Liver (tissue), 9 donors: ENCODE data around the gene SFMBT2. TPM values are rescaled to one million over a fixed set of nuclear protein-coding genes. Genes with fewer than 3 reads are reported as not detected.

Experiments
- DNase-seq: peaks from one replicate; pipeline ENCODE4 v3.0.0-alpha.2; 2017; ENCODE audit warnings: low spot score
- H3K27ac ChIP-seq, 2 donors: one replicate each; pipeline ENCODE4 v1.7.0; 2013; ENCODE audit warnings: inconsistent platforms in 2 of 2, low read length in 2 of 2, control low read depth in 1 of 2, low read depth in 1 of 2, mild to moderate bottlenecking in 1 of 2
- H3K27me3 ChIP-seq, 4 donors: one replicate each; pipeline versions ENCODE4 v1.6.1 to v1.7.0; 2013; ENCODE audit warnings: low read length in 3 of 4, inconsistent platforms in 1 of 4, mild to moderate bottlenecking in 1 of 4, moderate library complexity in 1 of 4; ENCODE audit not compliant: control insufficient read depth in 4 of 4, insufficient read depth in 4 of 4
- H3K36me3 ChIP-seq, 4 donors: one replicate each; pipeline versions ENCODE4 v1.6.1 to v1.7.0; 2013; ENCODE audit warnings: low read length in 3 of 4, mild to moderate bottlenecking in 3 of 4, low read depth in 1 of 4, moderate library complexity in 1 of 4; ENCODE audit not compliant: control insufficient read depth in 4 of 4, insufficient read depth in 3 of 4
- H3K4me1 ChIP-seq, 4 donors: one replicate each; pipeline versions ENCODE4 v1.6.1 to v1.7.0; 2013; ENCODE audit warnings: low read length in 3 of 4, mild to moderate bottlenecking in 3 of 4, moderate library complexity in 1 of 4; ENCODE audit not compliant: control insufficient read depth in 4 of 4, insufficient read depth in 4 of 4
- H3K4me3 ChIP-seq, 3 donors: one replicate each; pipeline versions ENCODE4 v1.6.1 to v1.7.0; 2013; ENCODE audit warnings: low read length in 3 of 3, control low read depth in 1 of 3, low read depth in 1 of 3, mild to moderate bottlenecking in 1 of 3
- H3K9ac ChIP-seq, 2 donors: one replicate each; pipeline ENCODE4 v1.7.0; 2013; ENCODE audit warnings: low read length in 2 of 2, mild to moderate bottlenecking in 2 of 2, moderate library complexity in 2 of 2, control low read depth in 1 of 2, low read depth in 1 of 2
- H3K9me3 ChIP-seq, 4 donors: one replicate each; pipeline versions ENCODE4 v1.6.1 to v1.7.0; 2013; ENCODE audit warnings: low read length in 3 of 4; ENCODE audit not compliant: control insufficient read depth in 4 of 4
- CTCF ChIP-seq: fragments of 150-350 bp; IDR thresholded peaks from 2 replicates; pipeline ENCODE4 v1.5.1; 2017; ENCODE audit warnings: improper control_type of control experiment, low read depth, low read length; ENCODE audit not compliant: missing input control
- EGR1 ChIP-seq, 2 donors: IDR thresholded peaks; 2 replicates each; pipeline ENCODE4 v1.6.1; 2016 to 2018; ENCODE audit warnings: antibody characterized with exemption in 2 of 2, low read depth in 2 of 2
- JUND ChIP-seq, 2 donors: IDR thresholded peaks; 2 replicates each; pipeline ENCODE4 v1.6.1; 2016; ENCODE audit warnings: antibody characterized with exemption in 2 of 2
- NR2F2 ChIP-seq: IDR thresholded peaks from 2 replicates; pipeline ENCODE4 v1.6.1; 2016; ENCODE audit warnings: antibody characterized with exemption
- RXRA ChIP-seq, 2 donors: IDR thresholded peaks; 2 replicates each; pipeline ENCODE4 v1.6.1; 2017 to 2018; ENCODE audit warnings: antibody characterized with exemption in 2 of 2, mild to moderate bottlenecking in 1 of 2
- SP1 ChIP-seq: IDR thresholded peaks from 2 replicates; pipeline ENCODE4 v1.6.1; 2018; ENCODE audit warnings: antibody characterized with exemption, mild to moderate bottlenecking
- YY1 ChIP-seq: IDR thresholded peaks from 2 replicates; pipeline ENCODE4 v1.6.1; 2016; ENCODE audit warnings: antibody characterized with exemption, mild to moderate bottlenecking
- WGBS: extraction: QIAGEN DNeasy Blood & Tissue Kit; methylation state at CpG from one replicate; pipeline ENCODE4 v1.1.7; 2013; 5-methylcytosine and 5-hydroxymethylcytosine counted together
- polyA plus RNA-seq, 2 donors: library from polyadenylated mRNA; stranded (reverse) in 1 of 2; unstranded in 1 of 2; fragments of 200-250 nt in 1 of 2; fragments of >200 nt in 1 of 2; fragmentation: Nextera tagmentation in 1 of 2; extraction: Ambion mirVana in 1 of 2; gene quantifications; one replicate each; pipeline versions ENCODE4 v1.2.1 to v1.2.3, GENCODE V29; 2013 to 2015
- total RNA-seq, 2 donors: library from RNA; depleted of rRNA; stranded (reverse); fragments of >200 nt; gene quantifications; one replicate each; pipeline ENCODE4 v1.2.3, GENCODE V29; 2014
- TF ChIP-seq, protein P1 (sequence below): IDR thresholded peaks from 2 replicates; pipeline ENCODE4 v1.6.1; 2016; ENCODE audit warnings: antibody characterized with exemption, mild to moderate bottlenecking
- TF ChIP-seq, protein P2 (sequence below): IDR thresholded peaks from 2 replicates; pipeline ENCODE4 v1.6.1; 2016; ENCODE audit warnings: antibody characterized with exemption
- donor health status: healthy.
- donor health status: healthy.
- donor health status: healthy.
- donor health status: healthy.
- donor health status: healthy.

Gene SFMBT2
- total and polyA plus RNA-seq, 4 donors, result 0.46 to 2.8 (median 1.5) TPM

DNA sequence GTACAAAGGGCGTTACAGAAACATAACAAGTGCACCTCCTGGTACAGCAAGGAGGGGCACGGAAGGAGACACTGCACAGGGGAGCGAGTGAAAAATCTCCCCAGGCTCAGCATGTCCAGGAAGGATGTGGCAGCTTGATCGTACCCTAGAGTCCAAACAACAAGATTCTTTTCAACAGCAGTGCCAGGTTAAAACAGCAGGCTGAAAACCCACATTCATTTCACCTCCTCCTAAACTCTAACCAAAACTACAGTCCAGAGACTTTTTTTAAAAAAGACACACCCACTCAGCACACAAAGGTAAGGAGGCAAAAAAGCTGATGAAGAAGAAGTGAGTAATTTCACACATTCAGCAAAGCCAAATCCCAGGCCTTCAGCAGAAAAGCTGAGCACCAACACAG, 138.8 kb downstream of the SFMBT2 start (continued):
- TF ChIP-seq CTCF, result no peak
- no peak for TF ChIP-seq NR2F2
- TF ChIP-seq YY1, result no peak
- TF ChIP-seq RXRA (IDR thresholded peaks at IDR 0.05), result no peak
- TF ChIP-seq, protein P1, sequence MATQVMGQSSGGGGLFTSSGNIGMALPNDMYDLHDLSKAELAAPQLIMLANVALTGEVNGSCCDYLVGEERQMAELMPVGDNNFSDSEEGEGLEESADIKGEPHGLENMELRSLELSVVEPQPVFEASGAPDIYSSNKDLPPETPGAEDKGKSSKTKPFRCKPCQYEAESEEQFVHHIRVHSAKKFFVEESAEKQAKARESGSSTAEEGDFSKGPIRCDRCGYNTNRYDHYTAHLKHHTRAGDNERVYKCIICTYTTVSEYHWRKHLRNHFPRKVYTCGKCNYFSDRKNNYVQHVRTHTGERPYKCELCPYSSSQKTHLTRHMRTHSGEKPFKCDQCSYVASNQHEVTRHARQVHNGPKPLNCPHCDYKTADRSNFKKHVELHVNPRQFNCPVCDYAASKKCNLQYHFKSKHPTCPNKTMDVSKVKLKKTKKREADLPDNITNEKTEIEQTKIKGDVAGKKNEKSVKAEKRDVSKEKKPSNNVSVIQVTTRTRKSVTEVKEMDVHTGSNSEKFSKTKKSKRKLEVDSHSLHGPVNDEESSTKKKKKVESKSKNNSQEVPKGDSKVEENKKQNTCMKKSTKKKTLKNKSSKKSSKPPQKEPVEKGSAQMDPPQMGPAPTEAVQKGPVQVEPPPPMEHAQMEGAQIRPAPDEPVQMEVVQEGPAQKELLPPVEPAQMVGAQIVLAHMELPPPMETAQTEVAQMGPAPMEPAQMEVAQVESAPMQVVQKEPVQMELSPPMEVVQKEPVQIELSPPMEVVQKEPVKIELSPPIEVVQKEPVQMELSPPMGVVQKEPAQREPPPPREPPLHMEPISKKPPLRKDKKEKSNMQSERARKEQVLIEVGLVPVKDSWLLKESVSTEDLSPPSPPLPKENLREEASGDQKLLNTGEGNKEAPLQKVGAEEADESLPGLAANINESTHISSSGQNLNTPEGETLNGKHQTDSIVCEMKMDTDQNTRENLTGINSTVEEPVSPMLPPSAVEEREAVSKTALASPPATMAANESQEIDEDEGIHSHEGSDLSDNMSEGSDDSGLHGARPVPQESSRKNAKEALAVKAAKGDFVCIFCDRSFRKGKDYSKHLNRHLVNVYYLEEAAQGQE, result no peak

GRCh38 chr10:7269988-7270387, 140.8 kb downstream of the SFMBT2 start:
- DNase-seq, result no peak
- H3K9ac ChIP-seq, result no peak overlapping the region
- no peaks in the 10 kb centered on the region for H3K27me3 ChIP-seq
- TF ChIP-seq CTCF (no peak), JUND (IDR thresholded peaks at IDR 0.05) (no peak), SP1 (no peak), EGR1 (IDR thresholded peaks at IDR 0.05; ENCODE audit: low read depth in 2 of 2) (no peak), RXRA (IDR thresholded peaks at IDR 0.05) (no peak)
- TF ChIP-seq, protein P2, sequence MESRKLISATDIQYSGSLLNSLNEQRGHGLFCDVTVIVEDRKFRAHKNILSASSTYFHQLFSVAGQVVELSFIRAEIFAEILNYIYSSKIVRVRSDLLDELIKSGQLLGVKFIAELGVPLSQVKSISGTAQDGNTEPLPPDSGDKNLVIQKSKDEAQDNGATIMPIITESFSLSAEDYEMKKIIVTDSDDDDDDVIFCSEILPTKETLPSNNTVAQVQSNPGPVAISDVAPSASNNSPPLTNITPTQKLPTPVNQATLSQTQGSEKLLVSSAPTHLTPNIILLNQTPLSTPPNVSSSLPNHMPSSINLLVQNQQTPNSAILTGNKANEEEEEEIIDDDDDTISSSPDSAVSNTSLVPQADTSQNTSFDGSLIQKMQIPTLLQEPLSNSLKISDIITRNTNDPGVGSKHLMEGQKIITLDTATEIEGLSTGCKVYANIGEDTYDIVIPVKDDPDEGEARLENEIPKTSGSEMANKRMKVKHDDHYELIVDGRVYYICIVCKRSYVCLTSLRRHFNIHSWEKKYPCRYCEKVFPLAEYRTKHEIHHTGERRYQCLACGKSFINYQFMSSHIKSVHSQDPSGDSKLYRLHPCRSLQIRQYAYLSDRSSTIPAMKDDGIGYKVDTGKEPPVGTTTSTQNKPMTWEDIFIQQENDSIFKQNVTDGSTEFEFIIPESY, result no peak
- TF ChIP-seq, protein P1, result no peak
- no peak overlapping the region for H3K27ac ChIP-seq
- no peaks in the 10 kb centered on the region for H3K4me1 ChIP-seq
- no peaks in the 10 kb centered on the region for H3K36me3 ChIP-seq
- no peaks in the 10 kb centered on the region for H3K9me3 ChIP-seq
- no peak overlapping the region for H3K4me3 ChIP-seq
- WGBS, result 81% methylated on average over 5 of the region's 5 CpGs
